Uterus (tissue), 4 donors: ENCODE measurements around the gene LRCH4. TPM values are rescaled to one million over a fixed set of nuclear protein-coding genes. Genes with fewer than 3 reads are reported as not detected.

Experiments used
- DNase-seq, 2 donors: peaks; one replicate each; pipeline ENCODE4 v3.0.0-alpha.2; 2019 to 2020
- H3K27ac ChIP-seq, 2 donors: fragments of 200-600 bp; sonication (generic); 1 replicate in 1 of 2; 2 replicates in 1 of 2; pipeline ENCODE4 v1.5.1; 2016 to 2018
- H3K27me3 ChIP-seq, 2 donors: fragments of 200-600 bp; sonication (generic); one replicate each; pipeline ENCODE4 v1.5.1; 2018 to 2019; ENCODE audit warnings: control low read depth in 1 of 2
- H3K36me3 ChIP-seq, 2 donors: fragments of 200-600 bp; sonication (generic); one replicate each; pipeline ENCODE4 v1.5.1; 2019; ENCODE audit warnings: control low read depth in 1 of 2
- H3K4me1 ChIP-seq, 2 donors: fragments of 200-600 bp; sonication (generic); one replicate each; pipeline ENCODE4 v1.5.1; 2018 to 2019; ENCODE audit warnings: control low read depth in 1 of 2
- H3K4me3 ChIP-seq, 2 donors: fragments of 200-600 bp; sonication (generic); 1 replicate in 1 of 2; 2 replicates in 1 of 2; pipeline ENCODE4 v1.5.1; 2018 to 2019; ENCODE audit warnings: mild to moderate bottlenecking in 1 of 2
- H3K9me3 ChIP-seq, 2 donors: fragments of 200-600 bp; sonication (generic); one replicate each; pipeline ENCODE4 v1.5.1; 2019; ENCODE audit warnings: control low read depth in 1 of 2
- POLR2A ChIP-seq, 2 donors: fragments of 450-650 bp; IDR thresholded peaks; one replicate each; pipeline ENCODE4 v1.6.1; 2016; ENCODE audit warnings: antibody characterized with exemption in 2 of 2, mild to moderate bottlenecking in 1 of 2, moderate library complexity in 1 of 2
- intact Hi-C: fragments of 100-400 bp; cut with DNase I; formaldehyde crosslinking; loops from one replicate; pipeline ENCODE4 v1.15.1; 2023; ENCODE audit warnings: low total_unique reads
- total RNA-seq, 4 donors: library from RNA; depleted of rRNA in 3 of 4; stranded (reverse); fragments of >200 nt in 3 of 4; gene quantifications; one replicate each; pipeline versions ENCODE4 v1.1.0 to v1.2.4, GENCODE V29; 2014 to 2023
- TF ChIP-seq, protein P1 (sequence below), 4 experiments: fragments of 200-600 bp in 2 of 4; fragments of 450-650 bp in 2 of 4; sonication (generic) in 2 of 4; IDR thresholded peaks; one replicate each; pipeline ENCODE4 v1.5.1; 2016 to 2019; ENCODE audit warnings: antibody characterized with exemption in 4 of 4, mild to moderate bottlenecking in 2 of 4, moderate library complexity in 1 of 4
- donor health status: DM: yes; HTN: yes; CAD: no.

Gene LRCH4
- total RNA-seq, 4 donors from 2014 or later = 11.5 to 179 (median 56.8) TPM

DNA sequence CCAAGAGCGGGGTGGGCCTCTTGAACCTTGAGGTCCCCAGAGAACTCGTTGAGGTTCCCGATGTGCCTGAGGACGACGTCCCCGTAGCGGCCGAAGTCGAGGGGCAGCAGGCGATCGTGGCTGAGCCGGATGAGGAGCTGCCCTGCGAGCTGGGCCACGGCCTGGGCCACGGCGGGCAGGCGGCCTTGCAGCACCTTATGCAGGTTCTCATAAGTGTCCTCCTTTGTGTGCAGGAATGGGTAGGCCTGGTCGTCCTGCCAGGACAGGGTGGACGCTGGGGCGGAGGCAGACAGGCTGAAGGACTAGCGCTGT lies 41.3 kb upstream of the LRCH4 start:
- Histone ChIP-seq H3K36me3 (no peaks in the 10 kb centered on the region), H3K4me3 (no peak overlapping the region), H3K4me1 (no peaks in the 10 kb centered on the region), H3K9me3 (no peaks in the 10 kb centered on the region), H3K27me3 (no peaks in the 10 kb centered on the region), H3K27ac (no peak overlapping the region)
- no peak for DNase-seq
- intact Hi-C loops = no loop called here
- TF ChIP-seq POLR2A (IDR thresholded peaks at IDR 0.05) = no peak
- TF ChIP-seq, protein P1, sequence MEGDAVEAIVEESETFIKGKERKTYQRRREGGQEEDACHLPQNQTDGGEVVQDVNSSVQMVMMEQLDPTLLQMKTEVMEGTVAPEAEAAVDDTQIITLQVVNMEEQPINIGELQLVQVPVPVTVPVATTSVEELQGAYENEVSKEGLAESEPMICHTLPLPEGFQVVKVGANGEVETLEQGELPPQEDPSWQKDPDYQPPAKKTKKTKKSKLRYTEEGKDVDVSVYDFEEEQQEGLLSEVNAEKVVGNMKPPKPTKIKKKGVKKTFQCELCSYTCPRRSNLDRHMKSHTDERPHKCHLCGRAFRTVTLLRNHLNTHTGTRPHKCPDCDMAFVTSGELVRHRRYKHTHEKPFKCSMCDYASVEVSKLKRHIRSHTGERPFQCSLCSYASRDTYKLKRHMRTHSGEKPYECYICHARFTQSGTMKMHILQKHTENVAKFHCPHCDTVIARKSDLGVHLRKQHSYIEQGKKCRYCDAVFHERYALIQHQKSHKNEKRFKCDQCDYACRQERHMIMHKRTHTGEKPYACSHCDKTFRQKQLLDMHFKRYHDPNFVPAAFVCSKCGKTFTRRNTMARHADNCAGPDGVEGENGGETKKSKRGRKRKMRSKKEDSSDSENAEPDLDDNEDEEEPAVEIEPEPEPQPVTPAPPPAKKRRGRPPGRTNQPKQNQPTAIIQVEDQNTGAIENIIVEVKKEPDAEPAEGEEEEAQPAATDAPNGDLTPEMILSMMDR (IDR thresholded peaks at IDR 0.05) = no peak

DNA sequence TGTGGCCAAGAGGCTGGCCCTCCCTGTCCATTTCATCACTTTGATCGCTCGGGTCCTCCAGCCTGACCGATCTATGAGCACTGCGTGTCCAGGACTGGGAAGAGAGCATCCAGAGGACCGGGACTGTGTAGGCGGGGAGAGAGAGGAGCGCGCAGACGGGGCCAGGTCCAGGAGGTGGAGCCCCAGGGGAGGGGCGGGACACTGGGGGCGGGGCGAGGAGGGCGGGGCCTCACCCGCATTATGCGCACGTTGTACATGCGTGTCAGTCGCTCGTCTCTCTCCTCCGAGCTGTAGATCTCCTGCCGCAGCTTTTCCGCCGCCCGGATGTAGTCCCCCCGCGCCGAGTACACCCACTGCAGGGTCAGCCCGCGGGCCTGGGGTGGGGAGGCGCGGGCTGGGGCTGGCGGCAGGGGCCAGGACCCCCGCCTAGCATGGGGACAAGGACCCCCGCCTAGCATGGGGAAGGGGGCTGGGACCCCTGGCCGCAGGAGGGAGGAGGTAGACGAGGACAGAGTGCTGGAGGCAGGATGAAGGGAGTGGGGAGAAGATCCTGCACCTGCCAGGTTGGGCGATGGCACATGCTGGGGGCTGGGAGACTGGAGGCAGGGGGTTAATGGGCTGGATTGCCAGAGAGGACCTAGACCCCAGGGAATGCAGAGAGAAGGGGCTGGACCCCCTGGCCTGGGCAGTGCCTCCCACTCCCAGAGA lies 40.8 kb upstream of the LRCH4 start:
- Histone ChIP-seq H3K27ac (no peak overlapping the region), H3K27me3 (no peaks in the 10 kb centered on the region), H3K4me3 (peak overlapping the region; percentile 6 to 24), H3K36me3 (no peaks in the 10 kb centered on the region), H3K9me3 (no peaks in the 10 kb centered on the region), H3K4me1 (no peaks in the 10 kb centered on the region)
- peak; percentile 83 to 86 for DNase-seq
- intact Hi-C loops = no loop called here
- TF ChIP-seq, protein P1 (IDR thresholded peaks at IDR 0.05) = no peak
- peak in 1 of 2 donors; percentile 14 for TF ChIP-seq POLR2A (IDR thresholded peaks at IDR 0.05)

DNA sequence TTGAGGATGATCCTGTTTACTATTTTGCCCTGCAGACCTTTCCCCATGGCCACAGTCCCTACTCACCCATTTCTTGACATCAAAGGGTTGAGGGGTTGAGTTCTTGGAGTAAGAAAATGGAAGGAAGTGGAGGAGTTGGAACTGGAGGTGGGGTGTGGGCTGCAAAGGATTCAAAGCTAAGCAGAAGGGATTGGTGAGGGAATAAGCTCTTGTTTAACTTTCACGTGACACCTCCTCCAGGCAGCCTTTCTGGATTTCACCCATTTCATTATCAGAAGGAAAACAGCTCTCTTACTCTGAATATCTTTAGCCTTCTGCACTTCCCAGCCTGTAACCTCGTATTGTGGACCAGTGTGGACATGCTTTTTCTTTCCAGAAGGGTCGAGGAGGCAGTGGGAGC lies 40.1 kb upstream of the LRCH4 start:
- intact Hi-C loops = no loop called here
- Histone ChIP-seq H3K36me3 (no peaks in the 10 kb centered on the region), H3K9me3 (no peaks in the 10 kb centered on the region), H3K27me3 (no peaks in the 10 kb centered on the region), H3K4me1 (no peaks in the 10 kb centered on the region), H3K4me3 (peak overlapping the region; percentile 6 to 24), H3K27ac (no peak overlapping the region)
- no peak for DNase-seq
- TF ChIP-seq, protein P1 (IDR thresholded peaks at IDR 0.05) = no peak
- TF ChIP-seq POLR2A (IDR thresholded peaks at IDR 0.05) = no peak

DNA sequence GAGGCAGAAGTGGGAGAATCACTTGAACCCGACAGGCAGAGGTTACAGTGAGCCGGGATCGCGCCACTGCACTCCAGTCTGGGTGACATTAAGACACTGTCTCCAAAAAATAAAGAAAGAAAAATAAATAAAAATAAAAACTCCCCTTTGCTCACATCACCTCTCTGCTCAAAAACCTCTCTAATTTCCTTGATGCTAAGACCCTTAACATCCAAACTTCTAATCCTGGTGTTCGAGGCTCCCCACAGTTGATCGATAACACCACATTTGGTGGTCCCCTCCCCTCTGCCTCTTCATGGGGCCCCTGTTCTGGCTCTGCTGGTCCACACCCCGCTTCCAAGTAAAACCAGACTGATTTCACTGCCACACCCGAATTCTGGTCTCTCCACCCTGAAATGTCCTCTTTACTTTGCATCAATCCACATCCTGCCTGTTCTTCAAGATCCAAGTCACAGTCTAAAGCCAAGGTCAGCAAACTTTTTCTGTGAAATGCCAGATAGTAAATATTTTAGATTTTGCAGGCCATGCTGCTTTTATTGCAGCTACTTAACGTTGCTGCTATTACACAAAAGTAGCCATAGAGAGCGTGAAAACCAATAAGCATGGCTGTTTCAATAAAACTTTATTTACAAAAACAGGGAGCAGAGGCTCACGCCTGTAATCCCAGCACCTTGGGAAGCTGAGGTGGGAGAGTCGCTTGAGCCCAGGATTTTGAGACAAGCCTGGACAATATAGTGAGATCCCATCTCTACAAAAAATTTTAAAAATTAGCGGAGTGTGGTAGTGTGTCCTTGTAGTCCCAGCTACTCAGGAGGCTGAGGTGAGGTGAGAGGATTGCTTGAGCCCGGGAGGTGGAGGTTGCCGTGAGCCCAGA lies 38.3 kb upstream of the LRCH4 start:
- Histone ChIP-seq H3K9me3 (no peaks in the 10 kb centered on the region), H3K27ac (no peak overlapping the region), H3K4me3 (no peak overlapping the region), H3K27me3 (no peaks in the 10 kb centered on the region), H3K36me3 (no peaks in the 10 kb centered on the region), H3K4me1 (no peaks in the 10 kb centered on the region)
- intact Hi-C loops = no loop called here
- DNase-seq = no peak
- no peak for TF ChIP-seq POLR2A (IDR thresholded peaks at IDR 0.05)
- TF ChIP-seq, protein P1 (IDR thresholded peaks at IDR 0.05) = no peak

DNA sequence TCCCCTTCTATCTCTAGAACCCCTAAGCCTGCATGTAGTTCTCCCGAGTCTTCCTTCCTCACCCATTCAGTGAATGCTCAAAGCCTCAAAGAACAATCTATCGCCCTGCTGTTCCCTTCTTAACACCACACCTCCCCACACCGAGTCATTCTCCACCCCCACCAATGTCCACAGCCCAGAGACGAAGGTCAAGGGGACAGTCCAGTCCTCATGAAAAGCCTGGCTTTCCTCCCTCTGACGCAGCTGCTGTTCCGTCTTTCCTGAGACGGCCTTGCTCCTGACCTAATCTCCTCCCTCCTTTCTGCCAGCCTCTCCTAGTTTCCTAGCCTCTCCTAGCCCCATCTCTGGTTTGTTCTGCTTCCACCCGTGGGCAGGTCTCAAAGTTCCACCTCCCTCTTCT lies 35.6 kb upstream of the LRCH4 start:
- no peaks in the 10 kb centered on the region for H3K36me3 ChIP-seq
- H3K27ac ChIP-seq = no peak overlapping the region
- no peak overlapping the region for H3K4me3 ChIP-seq
- H3K4me1 ChIP-seq = no peaks in the 10 kb centered on the region
- intact Hi-C loops = no loop called here
- no peaks in the 10 kb centered on the region for H3K27me3 ChIP-seq
- no peaks in the 10 kb centered on the region for H3K9me3 ChIP-seq
- no peak for DNase-seq
- TF ChIP-seq, protein P1 (IDR thresholded peaks at IDR 0.05) = no peak
- TF ChIP-seq POLR2A (IDR thresholded peaks at IDR 0.05) = no peak
